ENCODE measurements around the gene WWOX.
A peak's percentile ranks its signal among the peaks of the same experiment; 100 is the strongest.

WWOX gene

DNA sequence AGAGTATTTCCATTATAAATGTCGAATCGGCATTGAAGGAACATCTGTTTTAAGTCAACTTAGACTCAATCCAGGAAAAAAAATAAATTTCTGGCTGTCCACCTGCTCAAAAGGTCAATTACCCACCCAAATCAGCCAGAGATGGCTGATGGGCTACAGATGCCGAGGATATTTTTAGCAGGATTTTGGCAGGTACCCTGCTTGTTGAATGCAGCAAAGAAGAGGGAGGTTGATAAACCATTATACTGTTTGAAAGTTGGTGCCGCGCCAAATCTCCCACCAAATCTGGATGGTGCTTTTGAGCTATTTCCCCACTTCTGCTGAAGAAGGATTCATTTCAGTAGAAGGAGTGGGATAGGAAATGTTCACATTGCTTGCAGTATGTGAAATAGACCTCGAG lies 963.4 kb downstream of the WWOX start:
- DNase-seq = no peak

GRCh38 chr16:79064256-79064972 lies 965.0 kb downstream of the WWOX start:
- no peak for DNase-seq

DNA sequence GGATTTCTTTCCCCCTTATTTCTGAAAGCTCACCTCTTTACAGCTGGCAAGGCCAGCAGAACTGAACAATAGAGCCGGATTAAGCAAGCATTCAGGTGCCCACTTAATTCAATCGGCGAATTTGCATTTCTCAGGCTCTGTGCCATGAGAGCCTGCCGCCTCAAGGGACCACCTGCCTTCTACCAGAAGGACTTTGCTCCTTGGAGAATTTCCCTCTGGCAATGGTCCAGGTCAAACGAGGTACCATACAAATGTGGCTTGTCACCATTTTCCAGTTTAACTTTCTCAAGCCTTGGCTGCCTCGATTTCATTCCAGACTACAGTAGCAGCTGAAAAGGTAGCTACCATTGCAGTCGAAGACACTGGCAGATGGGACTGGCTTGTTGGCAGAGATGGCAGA lies 967.1 kb downstream of the WWOX start:
- DNase-seq = peak; percentile 86

- no peak for DNase-seq
These were observed 968.1 kb downstream of the WWOX start for GRCh38 chr16:79067600-79067999.

DNA sequence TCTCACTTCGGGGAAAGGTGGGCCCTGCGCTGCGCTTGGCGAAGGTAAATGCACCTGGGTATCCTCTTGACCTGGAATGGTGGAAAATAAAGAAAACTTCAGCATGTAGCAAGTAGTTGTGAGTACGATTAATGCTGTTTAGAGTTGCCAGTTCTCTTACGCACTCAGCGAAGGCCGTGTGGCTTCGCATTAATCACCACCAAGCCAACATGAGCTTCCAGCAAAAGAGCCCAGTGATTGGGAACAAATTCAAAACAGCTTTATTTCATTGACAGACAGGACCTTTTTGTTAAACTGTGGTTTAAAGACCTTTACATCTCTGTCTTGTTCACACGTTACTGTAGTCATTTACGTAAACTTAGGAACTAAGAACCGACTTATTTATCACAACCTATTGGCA lies 969.7 kb downstream of the WWOX start:
- DNase-seq = no peak

DNA sequence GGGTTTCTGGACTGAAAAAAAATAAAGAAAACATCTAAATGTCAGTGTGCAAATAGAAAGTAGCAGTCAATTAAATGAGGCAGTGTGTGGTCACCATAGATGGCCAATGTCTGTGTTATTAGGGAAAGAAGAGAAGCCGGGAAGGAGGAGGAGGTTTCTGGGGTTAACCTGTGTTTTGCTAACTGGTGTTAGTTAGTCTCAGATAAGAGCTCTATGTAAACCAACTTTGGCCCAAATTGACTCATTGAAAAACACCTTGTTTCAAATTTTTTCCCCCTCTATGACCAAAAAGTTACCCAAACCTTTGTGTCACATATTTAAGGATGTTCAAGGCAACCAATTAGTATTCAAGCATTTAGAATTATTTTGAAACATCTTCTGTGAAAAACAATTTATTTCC lies 970.2 kb downstream of the WWOX start:
- DNase-seq = no peak

GRCh38 chr16:79071424-79071823 lies 972.0 kb downstream of the WWOX start:
- DNase-seq = no peak

GRCh38 chr16:79072517-79072916 lies 973.1 kb downstream of the WWOX start:
- no peak for DNase-seq

- no peak for DNase-seq
These were observed 974.1 kb downstream of the WWOX start for GRCh38 chr16:79073566-79073965.

DNA sequence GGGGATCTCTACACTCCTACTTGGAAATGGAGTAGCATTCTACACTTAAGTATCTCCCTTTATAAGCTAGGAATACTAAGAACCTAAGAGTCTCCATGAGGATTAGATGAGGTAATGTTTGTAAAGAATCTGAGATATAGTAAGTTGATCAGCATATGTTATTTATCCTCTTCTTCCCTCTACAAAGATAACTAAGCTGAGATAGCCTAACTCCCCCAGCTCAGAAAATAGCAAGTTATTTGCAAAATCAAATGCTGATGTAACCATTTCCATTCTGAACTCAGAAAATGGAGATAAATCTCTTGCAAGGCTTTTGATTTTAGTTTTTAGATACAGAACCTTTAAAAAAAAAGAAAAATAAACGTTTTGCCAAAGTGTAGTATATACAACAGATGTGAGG lies 975.1 kb downstream of the WWOX start:
- no peak for DNase-seq

DNA sequence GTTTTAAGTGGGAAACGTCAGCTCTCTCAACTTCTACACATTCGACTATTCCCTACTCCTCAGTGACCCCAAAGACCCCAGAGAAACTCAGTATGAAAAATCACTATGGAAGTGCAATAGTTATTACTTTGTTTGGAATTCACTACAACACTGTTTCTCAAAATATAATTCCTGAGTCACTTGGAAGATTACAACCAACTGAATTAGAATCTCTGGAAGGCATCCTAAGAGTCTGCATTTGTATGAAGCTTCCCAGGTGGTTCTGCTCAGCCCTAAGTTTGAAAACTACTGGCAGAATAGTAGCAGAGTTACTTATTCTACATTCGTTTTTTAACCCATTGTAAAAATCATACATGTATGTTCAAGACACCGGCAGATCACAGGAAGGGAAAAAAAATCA lies 975.5 kb downstream of the WWOX start:
- no peak for DNase-seq

DNA sequence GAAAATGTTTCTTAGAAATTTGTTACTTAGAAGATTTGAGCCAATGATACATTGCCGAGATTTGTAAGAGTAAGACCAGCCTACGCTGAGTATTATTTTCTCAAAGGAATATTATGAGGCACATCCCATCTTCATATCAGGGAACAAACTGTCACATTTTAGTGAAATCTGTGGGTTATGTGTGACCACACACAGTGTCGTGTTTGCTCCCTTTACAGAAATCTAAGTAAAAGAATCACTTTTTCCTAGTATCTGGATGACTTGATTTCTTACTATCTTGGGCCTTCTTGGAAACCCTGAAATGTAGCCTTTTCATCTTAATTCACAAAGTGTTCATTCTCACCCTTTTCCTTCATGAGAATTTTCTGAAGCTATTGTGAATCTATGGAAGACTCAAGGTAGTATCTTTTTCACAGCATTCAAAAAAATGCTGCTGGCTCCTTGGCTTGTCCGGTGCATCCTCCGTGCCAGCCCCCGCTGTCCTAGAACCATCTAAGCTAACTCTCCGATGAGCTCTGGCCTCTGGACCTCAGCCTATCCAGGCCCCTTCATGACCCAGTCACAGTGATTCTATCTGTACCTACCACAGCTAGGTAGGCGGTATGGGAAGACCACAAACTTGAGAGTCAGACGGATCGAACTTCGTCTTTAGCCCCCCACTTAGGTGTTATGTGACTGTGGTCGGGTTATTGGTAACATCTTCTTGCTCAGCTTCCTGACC lies 976.8 kb downstream of the WWOX start:
- no peak for DNase-seq

- DNase-seq = no peak
These were observed 977.9 kb downstream of the WWOX start for GRCh38 chr16:79077346-79077745.

- no peak for DNase-seq
These were observed 980.4 kb downstream of the WWOX start for GRCh38 chr16:79079656-79080420.

GRCh38 chr16:79081297-79082066 lies 982.0 kb downstream of the WWOX start:
- no peak for DNase-seq

GRCh38 chr16:79082970-79083369 lies 983.5 kb downstream of the WWOX start:
- DNase-seq = no peak

GRCh38 chr16:79083508-79084299 lies 984.2 kb downstream of the WWOX start:
- DNase-seq = no peak

- no peak for DNase-seq
These were observed 989.5 kb downstream of the WWOX start for GRCh38 chr16:79088971-79089370.

GRCh38 chr16:79089735-79090284 lies 990.4 kb downstream of the WWOX start:
- DNase-seq = no peak

- DNase-seq = no peak
These were observed 991.5 kb downstream of the WWOX start for GRCh38 chr16:79090966-79091365.

DNA sequence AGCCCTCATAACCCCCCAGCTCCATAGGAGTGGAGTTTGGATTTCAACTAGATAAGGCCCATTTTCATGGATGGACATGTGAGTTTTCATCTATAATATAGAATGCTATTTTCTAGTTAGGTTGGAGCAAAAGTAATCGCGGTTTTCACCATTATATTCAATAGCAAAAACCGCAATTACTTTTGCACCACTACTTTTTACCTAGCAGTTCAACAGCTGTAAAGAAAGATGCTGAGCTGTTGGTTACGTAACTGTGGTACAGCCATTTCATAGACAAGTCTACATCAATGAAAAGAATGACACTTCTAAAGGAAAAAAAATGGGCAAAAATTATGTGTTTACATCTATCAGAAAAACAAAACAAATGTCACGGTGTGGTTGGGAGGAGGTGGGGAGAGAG lies 993.4 kb downstream of the WWOX start:
- DNase-seq = no peak

DNA sequence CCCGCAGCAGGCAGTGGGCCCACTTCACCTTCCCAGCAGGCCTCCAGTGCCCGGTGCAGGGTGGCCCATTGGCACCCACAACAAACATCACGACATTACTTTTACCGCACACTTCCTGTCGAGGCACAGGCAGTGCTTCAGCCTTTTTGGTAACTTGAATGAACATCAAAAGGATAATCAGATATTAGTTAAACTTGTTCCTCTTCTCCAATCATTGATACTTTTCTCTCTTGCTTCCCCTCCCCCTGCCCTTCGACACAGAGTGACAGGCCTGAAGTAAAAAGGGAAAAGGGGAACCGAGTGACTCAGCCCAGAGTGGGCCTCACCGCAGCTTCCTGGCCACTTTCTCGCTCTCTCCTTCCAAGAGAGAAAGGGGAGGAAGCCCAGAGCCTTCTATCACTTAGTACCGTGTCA lies 994.1 kb downstream of the WWOX start:
- no peak for DNase-seq

All from NCI-H524 treated with DMSO at 0.1 percent for 48 hours (cell line).